Uterus (tissue), 2 donors: ENCODE results near the gene KIAA1191.

Experiments
- POLR2A ChIP-seq, 2 donors: fragments of 450-650 bp; IDR thresholded peaks; one replicate each; pipeline ENCODE4 v1.6.1; 2016; ENCODE audit warnings: antibody characterized with exemption in 2 of 2, mild to moderate bottlenecking in 1 of 2, moderate library complexity in 1 of 2
- TF ChIP-seq, protein P1 (sequence below), 4 experiments: fragments of 200-600 bp in 2 of 4; fragments of 450-650 bp in 2 of 4; sonication (generic) in 2 of 4; IDR thresholded peaks; one replicate each; pipeline ENCODE4 v1.5.1; 2016 to 2019; ENCODE audit warnings: antibody characterized with exemption in 4 of 4, mild to moderate bottlenecking in 2 of 4, moderate library complexity in 1 of 4

GRCh38 chr5:176365351-176366231 lies 4.0 kb upstream of the KIAA1191 start, which contains the start of gene ARL10:
- TF ChIP-seq, protein P1, sequence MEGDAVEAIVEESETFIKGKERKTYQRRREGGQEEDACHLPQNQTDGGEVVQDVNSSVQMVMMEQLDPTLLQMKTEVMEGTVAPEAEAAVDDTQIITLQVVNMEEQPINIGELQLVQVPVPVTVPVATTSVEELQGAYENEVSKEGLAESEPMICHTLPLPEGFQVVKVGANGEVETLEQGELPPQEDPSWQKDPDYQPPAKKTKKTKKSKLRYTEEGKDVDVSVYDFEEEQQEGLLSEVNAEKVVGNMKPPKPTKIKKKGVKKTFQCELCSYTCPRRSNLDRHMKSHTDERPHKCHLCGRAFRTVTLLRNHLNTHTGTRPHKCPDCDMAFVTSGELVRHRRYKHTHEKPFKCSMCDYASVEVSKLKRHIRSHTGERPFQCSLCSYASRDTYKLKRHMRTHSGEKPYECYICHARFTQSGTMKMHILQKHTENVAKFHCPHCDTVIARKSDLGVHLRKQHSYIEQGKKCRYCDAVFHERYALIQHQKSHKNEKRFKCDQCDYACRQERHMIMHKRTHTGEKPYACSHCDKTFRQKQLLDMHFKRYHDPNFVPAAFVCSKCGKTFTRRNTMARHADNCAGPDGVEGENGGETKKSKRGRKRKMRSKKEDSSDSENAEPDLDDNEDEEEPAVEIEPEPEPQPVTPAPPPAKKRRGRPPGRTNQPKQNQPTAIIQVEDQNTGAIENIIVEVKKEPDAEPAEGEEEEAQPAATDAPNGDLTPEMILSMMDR (IDR thresholded peaks at IDR 0.05), result no peak
- TF ChIP-seq POLR2A (IDR thresholded peaks at IDR 0.05), result no peak
